IPS-20b (cell line): ENCODE results near the gene GNAT2.

ENCODE experiments used
- H3K27ac ChIP-seq: one replicate; pipeline ENCODE4 v1.5.1; 2013; ENCODE audit warnings: low read length
- H3K27me3 ChIP-seq: 2 replicates; pipeline ENCODE4 v1.6.1; 2013; ENCODE audit warnings: mild to moderate bottlenecking, low read length, inconsistent platforms; ENCODE audit not compliant: insufficient read depth
- H3K36me3 ChIP-seq: 2 replicates; pipeline ENCODE4 v1.6.1; 2013; ENCODE audit warnings: low read depth, mild to moderate bottlenecking, inconsistent platforms, low read length, moderate library complexity; ENCODE audit not compliant: insufficient read depth
- H3K4me1 ChIP-seq: 2 replicates; pipeline ENCODE4 v1.6.1; 2013; ENCODE audit warnings: mild to moderate bottlenecking, control low read depth, inconsistent platforms, low read length, moderate library complexity; ENCODE audit not compliant: insufficient read depth
- H3K4me3 ChIP-seq: 2 replicates; pipeline ENCODE4 v1.5.1; 2013; ENCODE audit warnings: mild to moderate bottlenecking, low read length, inconsistent platforms
- H3K9ac ChIP-seq: 2 replicates; pipeline ENCODE4 v1.6.1; 2013; ENCODE audit warnings: low read depth, mild to moderate bottlenecking, inconsistent platforms, low read length, moderate library complexity
- H3K9me3 ChIP-seq: 2 replicates; pipeline ENCODE4 v1.6.1; 2013; ENCODE audit warnings: mild to moderate bottlenecking, low read depth, low read length, inconsistent platforms; ENCODE audit not compliant: insufficient read depth

Gene GNAT2

GRCh38 chr1:109589177-109589576 lies 30.2 kb downstream of the GNAT2 start:
- Histone ChIP-seq H3K27me3 (no peaks in the 10 kb centered on the region), H3K9ac (no peak overlapping the region), H3K4me1 (no peaks in the 10 kb centered on the region), H3K27ac (no peak overlapping the region), H3K9me3 (no peaks in the 10 kb centered on the region), H3K36me3 (peaks cover 92% of the 10 kb centered on the region), H3K4me3 (no peak overlapping the region)

DNA sequence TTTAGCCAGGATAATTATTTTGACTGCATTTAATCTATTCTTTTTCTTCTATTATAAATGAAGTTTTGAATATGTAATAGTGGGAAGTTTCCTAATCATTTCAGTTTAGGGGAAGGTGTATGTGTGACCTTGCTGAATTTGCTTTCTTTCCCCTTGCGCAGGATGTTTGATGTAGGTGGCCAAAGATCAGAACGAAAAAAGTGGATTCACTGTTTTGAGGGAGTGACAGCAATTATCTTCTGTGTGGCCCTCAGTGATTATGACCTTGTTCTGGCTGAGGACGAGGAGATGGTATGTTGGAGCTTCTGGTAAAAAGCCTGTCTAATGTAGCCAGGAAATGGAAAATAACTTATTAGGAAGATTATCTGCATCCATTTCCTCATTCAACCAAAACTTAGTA lies 33.4 kb downstream of the GNAT2 start:
- Histone ChIP-seq H3K4me3 (no peak overlapping the region), H3K27me3 (no peaks in the 10 kb centered on the region), H3K9ac (no peak overlapping the region), H3K36me3 (peaks cover 92% of the 10 kb centered on the region), H3K4me1 (no peaks in the 10 kb centered on the region), H3K9me3 (no peaks in the 10 kb centered on the region), H3K27ac (no peak overlapping the region)

DNA sequence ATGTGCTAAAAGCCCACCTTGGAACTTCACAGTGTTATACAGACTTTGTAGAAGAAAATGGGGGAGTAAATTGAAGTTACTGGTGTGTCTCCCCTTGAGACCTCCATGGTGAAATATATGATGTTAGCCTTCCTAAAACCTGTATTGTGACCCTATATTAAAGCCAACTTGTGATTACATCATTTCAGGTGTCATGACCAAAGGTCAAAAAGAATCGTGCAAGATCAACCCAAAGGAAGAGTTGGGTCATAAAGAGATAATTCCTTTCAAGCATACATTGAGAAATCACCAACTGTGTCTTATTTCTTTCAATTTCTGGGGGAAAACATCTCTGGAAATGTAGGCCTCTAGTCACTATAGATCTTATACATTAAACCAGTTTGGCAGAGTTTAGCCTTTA lies 34.6 kb downstream of the GNAT2 start:
- no peak overlapping the region for H3K27ac ChIP-seq
- H3K27me3 ChIP-seq: no peaks in the 10 kb centered on the region
- no peaks in the 10 kb centered on the region for H3K4me1 ChIP-seq
- H3K4me3 ChIP-seq: no peak overlapping the region
- no peak overlapping the region for H3K9ac ChIP-seq
- H3K9me3 ChIP-seq: no peaks in the 10 kb centered on the region
- H3K36me3 ChIP-seq: peaks cover 90% of the 10 kb centered on the region

GRCh38 chr1:109582021-109582420 lies 37.4 kb downstream of the GNAT2 start:
- H3K36me3 ChIP-seq: peaks cover 85% of the 10 kb centered on the region
- no peak overlapping the region for H3K9ac ChIP-seq
- no peaks in the 10 kb centered on the region for H3K27me3 ChIP-seq
- H3K4me3 ChIP-seq: no peak overlapping the region
- no peak overlapping the region for H3K27ac ChIP-seq
- H3K9me3 ChIP-seq: no peaks in the 10 kb centered on the region
- H3K4me1 ChIP-seq: no peaks in the 10 kb centered on the region

DNA sequence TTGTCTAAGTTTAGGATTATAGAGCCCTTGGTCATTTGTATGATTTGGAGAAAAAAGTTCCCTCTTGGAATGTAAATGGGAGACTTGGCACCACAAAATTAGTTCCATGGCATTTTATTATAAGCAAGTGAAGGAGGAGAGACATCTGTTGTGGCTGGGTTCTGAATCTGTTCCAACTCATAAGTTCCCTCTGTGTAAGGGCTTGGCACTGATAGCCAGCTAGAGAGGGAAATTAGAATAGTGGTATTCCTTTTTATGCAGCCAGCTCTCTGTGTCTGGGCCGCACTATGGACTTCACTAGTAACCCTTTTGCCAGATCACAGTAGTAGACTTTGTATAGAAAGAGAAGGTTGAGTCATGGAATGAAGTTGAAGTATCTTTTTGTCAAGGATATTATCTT lies 39.9 kb downstream of the GNAT2 start:
- Histone ChIP-seq H3K9ac (no peak overlapping the region), H3K27me3 (no peaks in the 10 kb centered on the region), H3K4me1 (no peaks in the 10 kb centered on the region), H3K4me3 (no peak overlapping the region), H3K36me3 (peaks cover 67% of the 10 kb centered on the region), H3K9me3 (no peaks in the 10 kb centered on the region), H3K27ac (no peak overlapping the region)

DNA sequence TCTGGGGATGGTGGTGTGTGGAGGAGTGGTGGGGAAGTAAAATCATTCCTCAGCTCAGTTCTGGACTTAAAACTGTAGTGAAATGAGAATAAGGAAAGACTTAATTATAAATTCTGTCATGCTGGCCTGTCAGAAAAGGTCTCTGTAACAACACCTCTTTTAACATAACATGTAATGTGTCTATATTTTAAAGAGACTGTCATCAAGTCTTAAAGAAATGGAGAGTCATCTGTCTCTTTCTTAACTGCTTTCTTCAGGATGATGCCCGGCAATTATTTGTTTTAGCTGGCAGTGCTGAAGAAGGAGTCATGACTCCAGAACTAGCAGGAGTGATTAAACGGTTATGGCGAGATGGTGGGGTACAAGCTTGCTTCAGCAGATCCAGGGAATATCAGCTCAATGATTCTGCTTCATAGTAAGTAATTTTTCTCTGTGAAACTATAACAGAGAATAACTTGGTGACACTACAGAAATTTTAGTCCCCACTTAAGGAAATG lies 40.4 kb downstream of the GNAT2 start:
- H3K9ac ChIP-seq: no peak overlapping the region
- no peaks in the 10 kb centered on the region for H3K9me3 ChIP-seq
- H3K27ac ChIP-seq: no peak overlapping the region
- H3K36me3 ChIP-seq: peaks cover 67% of the 10 kb centered on the region
- no peaks in the 10 kb centered on the region for H3K27me3 ChIP-seq
- H3K4me3 ChIP-seq: no peak overlapping the region
- H3K4me1 ChIP-seq: no peaks in the 10 kb centered on the region

DNA sequence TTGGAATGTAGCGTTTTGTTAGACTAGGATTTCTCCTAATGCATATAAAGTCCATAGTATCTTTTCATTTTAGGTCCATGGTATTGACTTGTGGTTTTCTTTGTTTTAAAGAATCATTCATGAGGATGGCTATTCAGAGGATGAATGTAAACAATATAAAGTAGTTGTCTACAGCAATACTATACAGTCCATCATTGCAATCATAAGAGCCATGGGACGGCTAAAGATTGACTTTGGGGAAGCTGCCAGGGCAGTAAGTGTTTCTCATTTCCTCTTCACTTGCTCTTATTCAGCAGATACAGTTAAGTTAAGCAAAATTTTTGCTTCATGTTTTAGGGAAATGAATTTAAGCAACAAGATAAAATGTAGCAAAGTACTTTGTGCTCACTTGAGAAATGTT lies 45.6 kb downstream of the GNAT2 start:
- Histone ChIP-seq H3K4me3 (no peak overlapping the region), H3K36me3 (peaks cover 28% of the 10 kb centered on the region), H3K27ac (no peak overlapping the region), H3K9me3 (no peaks in the 10 kb centered on the region), H3K4me1 (0 out of 2 replicates have a peak, but pooled peaks cover 4% of the 10 kb centered on the region), H3K27me3 (no peaks in the 10 kb centered on the region), H3K9ac (no peak overlapping the region)

DNA sequence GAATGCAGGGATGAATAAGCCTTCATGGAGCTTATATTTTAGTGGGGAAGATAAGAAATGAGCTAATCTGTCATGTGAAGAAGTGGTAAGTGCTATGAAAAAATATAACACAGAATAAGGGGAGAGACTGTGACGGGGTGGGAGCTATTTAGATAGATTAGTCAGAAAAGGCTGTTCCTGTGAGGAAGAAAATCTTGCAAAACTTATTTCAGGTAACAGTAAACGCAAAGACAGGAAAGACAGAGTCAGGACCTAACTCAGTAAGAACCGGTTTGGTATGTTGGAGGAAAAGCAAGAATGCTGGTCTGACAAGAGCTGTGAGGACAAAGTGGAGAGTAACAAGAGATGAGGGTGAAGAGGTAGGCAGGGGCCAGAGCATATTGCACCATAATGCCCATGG lies 49.0 kb downstream of the GNAT2 start:
- Histone ChIP-seq H3K9ac (no peak overlapping the region), H3K4me1 (peaks cover 4% of the 10 kb centered on the region; the same call in 1 of the 2 replicates), H3K27ac (no peak overlapping the region), H3K4me3 (no peak overlapping the region), H3K27me3 (no peaks in the 10 kb centered on the region), H3K9me3 (no peaks in the 10 kb centered on the region), H3K36me3 (peaks cover 13% of the 10 kb centered on the region)

GRCh38 chr1:109569323-109569722 lies 50.1 kb downstream of the GNAT2 start:
- Histone ChIP-seq H3K27ac (no peak overlapping the region), H3K36me3 (peaks cover 10% of the 10 kb centered on the region), H3K9me3 (no peaks in the 10 kb centered on the region), H3K4me1 (peaks cover 12% of the 10 kb centered on the region), H3K27me3 (no peaks in the 10 kb centered on the region), H3K9ac (no peak overlapping the region), H3K4me3 (no peak overlapping the region)

DNA sequence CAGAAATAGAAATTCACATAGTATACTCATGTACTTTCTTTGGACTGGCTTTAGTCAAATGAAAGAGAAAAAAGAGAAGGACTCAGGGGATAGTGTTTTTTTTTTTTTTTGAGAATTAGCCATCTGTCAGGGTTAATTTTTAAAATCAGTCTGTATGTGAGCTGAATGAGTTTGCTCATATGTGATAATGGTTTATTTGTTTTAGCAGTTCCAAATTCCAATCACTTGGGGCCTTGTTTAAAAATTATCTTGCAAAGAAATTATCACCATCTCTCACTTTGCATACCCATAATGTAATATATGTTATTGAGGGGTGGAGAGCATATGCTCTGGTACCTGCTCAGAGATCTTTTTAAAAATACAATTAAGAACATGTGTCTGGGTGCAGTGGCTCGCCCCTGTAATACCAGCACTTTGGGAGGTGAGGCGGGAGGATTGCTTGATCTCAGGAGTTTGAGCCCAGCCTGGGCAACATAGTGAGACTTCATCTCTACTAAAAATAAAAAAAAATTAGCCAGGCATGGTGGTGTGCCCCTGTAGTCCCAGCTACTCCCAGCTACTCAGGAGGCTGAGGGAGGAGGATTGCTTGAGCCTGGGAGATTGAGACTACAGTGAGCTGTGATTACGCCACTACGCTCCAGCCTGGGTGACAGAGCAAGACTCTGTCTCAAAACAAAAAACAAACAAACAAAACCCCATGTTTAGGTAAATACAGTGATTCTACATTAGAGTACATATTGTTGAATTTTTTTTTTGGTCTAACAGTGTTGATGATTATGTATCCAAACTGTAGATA lies 51.3 kb downstream of the GNAT2 start:
- H3K27me3 ChIP-seq: no peaks in the 10 kb centered on the region
- H3K36me3 ChIP-seq: no peaks in the 10 kb centered on the region
- no peak overlapping the region for H3K9ac ChIP-seq
- H3K4me3 ChIP-seq: no peak overlapping the region
- H3K9me3 ChIP-seq: no peaks in the 10 kb centered on the region
- H3K27ac ChIP-seq: no peak overlapping the region
- peaks cover 24% of the 10 kb centered on the region for H3K4me1 ChIP-seq

GRCh38 chr1:109566982-109567381 lies 52.4 kb downstream of the GNAT2 start:
- Histone ChIP-seq H3K27ac (no peak overlapping the region), H3K4me1 (peaks cover 33% of the 10 kb centered on the region), H3K36me3 (no peaks in the 10 kb centered on the region), H3K9me3 (no peaks in the 10 kb centered on the region), H3K9ac (no peak overlapping the region), H3K27me3 (no peaks in the 10 kb centered on the region), H3K4me3 (no peak overlapping the region)

GRCh38 chr1:109565241-109565640 lies 54.2 kb downstream of the GNAT2 start:
- peaks cover 33% of the 10 kb centered on the region for H3K4me1 ChIP-seq
- H3K9me3 ChIP-seq: no peaks in the 10 kb centered on the region
- no peak overlapping the region for H3K27ac ChIP-seq
- no peaks in the 10 kb centered on the region for H3K36me3 ChIP-seq
- H3K9ac ChIP-seq: no peak overlapping the region
- H3K4me3 ChIP-seq: no peak overlapping the region
- H3K27me3 ChIP-seq: no peaks in the 10 kb centered on the region
